NK-92 treated with Interleukin-12 subunit alpha and Interleukin-12 subunit beta, amount 100 ng/mL, for 24 hours (cell line): ENCODE results near the gene SYNGR1.
"Not testable (repeated sequence)": the region's sequence is repeated elsewhere in the genome, so short reads cannot be mapped to it uniquely, and the experiment has no call there.

ENCODE experiments used
- DNase-seq: peaks from one replicate; lab custom pipeline; 2025; lab: John Stamatoyannopoulos, UW

The SYNGR1 gene

GRCh38 chr22:39317084-39317774 lies 32.6 kb upstream of the SYNGR1 start:
- DNase-seq: no peak

DNA sequence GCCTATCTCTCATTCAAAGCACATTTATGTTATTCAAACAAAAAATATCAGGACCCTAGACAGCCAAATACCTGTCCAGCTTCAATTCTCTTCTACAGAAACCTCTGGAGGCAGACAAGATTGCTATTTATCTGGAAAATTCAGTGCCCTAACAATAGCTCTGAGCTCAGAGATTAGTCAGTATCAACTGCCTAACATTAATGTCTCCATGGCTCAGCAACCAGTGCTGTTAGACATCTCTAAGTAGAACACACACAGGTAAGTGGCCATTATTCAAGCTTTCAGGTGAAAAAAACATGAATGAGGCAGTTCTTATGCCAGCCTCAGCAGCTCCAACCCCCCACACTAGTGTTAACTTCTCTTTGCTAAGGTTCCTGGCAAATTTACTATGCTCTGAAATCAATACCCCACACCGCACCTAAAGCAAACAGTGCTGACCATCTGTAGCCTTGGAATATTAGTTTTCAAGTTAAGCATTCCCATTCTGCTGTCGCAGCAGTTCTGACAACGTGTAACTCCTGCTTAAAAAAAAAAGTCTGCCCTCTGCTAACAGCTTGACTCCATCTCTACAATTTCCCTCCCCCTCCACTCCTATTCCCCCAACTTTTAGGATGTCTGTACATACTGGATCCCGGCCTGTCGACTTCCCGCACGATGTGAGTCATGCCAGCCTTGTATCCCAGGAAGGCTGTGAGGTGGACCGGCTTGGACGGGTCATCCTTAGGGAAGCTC lies 31.9 kb upstream of the SYNGR1 start:
- DNase-seq: no peak

- no peak for DNase-seq
Observed at GRCh38 chr22:39318507-39319283, 31.1 kb upstream of the SYNGR1 start.

- DNase-seq: peak; percentile 86
Observed at GRCh38 chr22:39319284-39320022, 30.3 kb upstream of the SYNGR1 start, which contains the start of gene RPL3. RPL3 (minus strand) TSS chr22:39319623; CDS start chr22:39319597, 26 bp downstream.

DNA sequence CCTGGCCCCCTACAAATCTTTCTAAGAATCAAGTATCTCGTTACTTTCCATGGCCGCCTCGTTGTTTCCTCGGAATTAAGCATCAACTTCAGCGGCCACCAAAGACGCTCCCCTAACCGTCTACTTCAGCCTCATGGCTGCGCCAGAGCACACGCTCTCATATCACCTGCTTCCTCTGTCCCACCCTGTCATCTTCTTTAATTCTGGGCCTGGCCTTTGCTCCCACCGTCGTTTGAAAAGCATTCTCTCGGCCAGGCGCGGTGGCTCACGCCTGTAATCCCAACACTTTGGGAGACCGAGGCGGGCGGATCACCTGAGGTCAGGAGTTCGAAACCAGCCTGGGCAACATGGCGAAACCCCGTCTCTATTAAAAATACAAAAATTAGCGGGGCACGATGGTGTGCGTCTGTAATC lies 29.2 kb upstream of the SYNGR1 start:
- DNase-seq: not testable (repeated sequence)

GRCh38 chr22:39325392-39325932 lies 24.3 kb upstream of the SYNGR1 start:
- DNase-seq: no peak

DNA sequence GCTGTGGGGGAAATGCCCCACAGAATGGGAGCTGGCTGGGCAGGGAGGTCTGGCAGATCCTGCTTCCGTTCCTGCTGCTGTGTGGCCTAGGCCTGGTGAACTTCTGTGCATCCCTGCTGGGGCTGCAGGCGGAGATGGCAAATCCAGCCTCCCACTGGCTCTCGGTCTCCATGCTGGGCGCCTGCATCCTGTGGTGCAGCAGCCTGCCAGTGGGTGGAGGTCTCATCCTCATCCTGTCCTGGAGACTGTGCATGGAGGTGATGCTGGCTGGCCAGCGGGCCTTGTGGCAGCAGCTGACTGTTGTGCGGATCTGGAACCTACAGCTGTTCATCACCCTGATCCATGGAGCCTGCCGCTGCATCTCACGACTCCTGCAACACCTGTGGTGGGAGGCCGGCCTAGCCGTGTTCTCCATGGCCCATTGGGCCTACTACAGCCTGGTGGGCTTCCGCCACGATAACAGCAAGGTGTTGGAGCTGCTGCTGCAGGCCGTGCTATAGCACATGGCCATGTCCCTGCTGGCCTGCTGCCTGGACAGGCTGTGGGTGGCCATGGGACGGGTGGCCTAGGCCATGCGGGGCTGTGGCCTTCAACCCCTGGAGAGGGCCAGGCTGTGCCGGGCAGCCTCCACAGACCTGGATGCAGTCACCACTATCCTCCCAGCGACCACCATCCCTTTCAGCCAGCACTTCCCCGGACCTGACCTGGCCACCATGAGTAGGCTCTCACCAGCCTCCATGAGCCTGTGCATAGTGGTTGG lies 21.6 kb upstream of the SYNGR1 start:
- no peak for DNase-seq

GRCh38 chr22:39330553-39330952 lies 19.2 kb upstream of the SYNGR1 start:
- DNase-seq: not testable (repeated sequence)

- DNase-seq: no peak
Observed at GRCh38 chr22:39332441-39333064, 17.2 kb upstream of the SYNGR1 start.

DNA sequence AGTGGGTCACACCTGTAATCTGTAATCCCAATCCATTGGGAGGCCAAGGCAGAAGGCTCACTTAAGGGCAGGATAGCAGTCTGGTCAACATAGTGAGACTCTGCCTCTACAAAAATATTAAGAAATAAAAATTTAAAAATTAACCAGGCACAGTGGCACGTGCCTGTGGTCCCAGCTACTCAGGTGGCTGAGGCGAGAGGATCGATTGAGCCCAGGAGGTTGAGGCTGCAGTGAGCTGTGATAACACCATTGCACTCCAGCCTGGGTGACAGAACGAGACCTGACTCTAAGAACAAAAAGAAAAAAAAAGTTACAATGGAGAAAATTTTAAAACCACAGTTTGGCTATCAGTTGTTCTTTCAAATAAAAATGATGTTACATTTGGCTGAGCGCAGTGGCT lies 13.4 kb upstream of the SYNGR1 start:
- DNase-seq: no peak

- not testable (repeated sequence) for DNase-seq
Observed at GRCh38 chr22:39339775-39340174, 10.0 kb upstream of the SYNGR1 start.

- no peak for DNase-seq
Observed at GRCh38 chr22:39341179-39341578, 8.6 kb upstream of the SYNGR1 start.

DNA sequence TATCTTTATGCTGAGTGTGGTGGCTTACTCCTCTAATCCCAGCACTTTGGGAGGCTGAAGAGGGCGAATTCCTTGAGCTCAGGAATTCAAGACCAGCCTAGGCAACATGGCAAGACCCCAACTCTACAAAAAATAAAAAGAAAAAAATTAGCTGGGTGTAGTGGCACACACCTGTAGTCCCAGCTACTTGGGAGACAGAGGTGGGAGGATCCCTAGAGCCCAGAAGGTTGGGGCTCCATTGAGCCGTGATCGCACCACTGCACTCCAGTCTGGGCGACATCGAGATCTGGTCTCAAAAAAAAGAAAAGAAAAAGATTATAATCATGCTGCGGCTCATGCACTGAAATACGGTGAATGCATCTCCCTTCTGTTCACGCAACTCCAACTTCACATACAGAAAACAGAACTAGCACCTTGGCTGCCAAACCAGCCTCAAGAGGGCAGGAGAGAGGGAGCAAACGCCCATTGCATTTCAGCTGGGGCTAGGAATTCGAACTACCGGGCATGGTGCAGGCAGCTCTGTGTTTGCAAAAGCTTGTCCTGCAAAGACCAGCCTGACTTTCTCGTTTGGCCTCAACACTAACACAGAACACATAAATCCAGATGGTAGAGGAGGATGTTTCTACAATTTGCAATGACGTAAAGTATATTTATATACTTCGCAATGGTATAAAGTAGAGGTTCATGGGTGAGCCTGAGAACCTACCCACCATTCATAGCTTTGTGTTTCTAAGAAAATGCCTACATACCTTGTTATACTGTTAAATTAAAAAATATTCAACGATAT lies 6.3 kb upstream of the SYNGR1 start:
- no peak for DNase-seq

- no peak for DNase-seq
Observed at GRCh38 chr22:39344046-39344390, 5.8 kb upstream of the SYNGR1 start.

DNA sequence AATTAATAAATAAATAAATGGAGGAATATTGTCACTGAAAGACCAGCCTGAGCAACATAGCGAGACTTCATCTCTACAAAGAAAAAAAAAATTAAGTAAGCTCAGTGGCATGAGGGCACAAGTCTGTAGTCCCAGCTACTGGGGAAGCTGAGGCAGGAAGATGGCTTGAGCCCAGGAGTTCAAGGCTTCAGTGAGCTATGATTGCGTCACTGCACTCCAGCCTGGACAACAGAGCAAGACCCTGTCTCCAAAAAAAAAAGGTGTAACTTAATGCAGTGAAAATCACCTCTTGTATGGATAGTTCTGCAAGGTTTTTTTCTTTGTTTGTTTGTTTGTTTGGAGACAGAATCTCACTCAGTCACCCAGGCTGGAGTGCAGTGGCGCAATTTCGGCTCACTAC lies 4.6 kb upstream of the SYNGR1 start:
- no peak for DNase-seq

DNA sequence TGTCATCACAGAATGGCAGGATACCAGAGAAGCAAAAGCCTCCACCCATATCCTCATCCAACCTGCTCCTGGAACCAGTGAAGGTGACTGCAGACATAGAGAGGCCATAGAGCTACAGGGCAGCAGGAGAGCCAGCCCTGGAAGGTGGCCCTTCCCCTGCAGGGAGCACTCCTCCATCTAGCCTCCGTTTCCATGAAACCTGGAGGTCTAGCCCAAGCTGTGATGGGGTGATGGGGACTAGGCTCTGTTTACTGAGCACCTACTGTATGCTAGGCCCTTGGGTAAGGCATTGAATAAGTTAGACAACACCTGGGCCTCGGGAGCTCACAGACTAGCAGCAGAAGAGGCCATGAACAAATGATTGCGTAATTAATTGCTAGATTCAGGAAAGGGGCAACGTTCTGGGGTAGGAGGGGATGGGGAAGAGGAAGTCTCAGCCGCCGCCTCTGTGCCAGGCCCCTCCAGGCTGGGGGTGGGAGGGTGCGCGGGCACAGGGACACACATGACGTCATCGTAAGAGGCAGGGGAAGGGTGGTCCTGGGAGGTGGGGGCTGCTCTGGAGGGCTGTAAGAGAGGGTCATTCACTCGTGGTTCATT lies 784 bp upstream of the SYNGR1 start:
- no peak for DNase-seq

- DNase-seq: no peak
Observed at GRCh38 chr22:39349506-39349966, 255 bp upstream of the SYNGR1 start.

GRCh38 chr22:39350757-39351688 lies 1.2 kb downstream of the SYNGR1 start:
- no peak for DNase-seq
